Measurements from ENCODE around the gene HNRNPK.
A peak's percentile ranks its signal among the peaks of the same experiment; 100 is the strongest.
"Not testable (repeated sequence)": the region's sequence is repeated elsewhere in the genome, so short reads cannot be mapped to it uniquely, and the experiment has no call there.

The HNRNPK gene

GRCh38 chr9:83977196-83977595, 2.8 kb downstream of the HNRNPK start:
- DNase-seq (ENCODE audit: low read depth in 3 of 3): no peak

- no peak for DNase-seq (ENCODE audit: low read depth in 3 of 3)
These were observed 3.6 kb downstream of the HNRNPK start for GRCh38 chr9:83976372-83976771.

- DNase-seq (ENCODE audit: low read depth in 3 of 3): no peak
These were observed 4.7 kb downstream of the HNRNPK start for GRCh38 chr9:83975300-83975699.

- DNase-seq (ENCODE audit: low read depth in 3 of 3): no peak
These were observed 7.7 kb downstream of the HNRNPK start for GRCh38 chr9:83972286-83972685.

GRCh38 chr9:83971485-83971884, 8.5 kb downstream of the HNRNPK start:
- DNase-seq (ENCODE audit: low read depth in 3 of 3): no peak

- no peak for DNase-seq (ENCODE audit: low read depth in 3 of 3)
These were observed 10.4 kb downstream of the HNRNPK start for GRCh38 chr9:83969602-83970001.

GRCh38 chr9:83967073-83967472, 12.9 kb downstream of the HNRNPK start:
- no peak for DNase-seq (ENCODE audit: low read depth in 3 of 3)

GRCh38 chr9:83966209-83966582, 13.8 kb downstream of the HNRNPK start:
- no peak for DNase-seq (ENCODE audit: low read depth in 3 of 3)

- DNase-seq (ENCODE audit: low read depth in 3 of 3): no peak
These were observed 14.4 kb downstream of the HNRNPK start for GRCh38 chr9:83965350-83966208.

- no peak for DNase-seq (ENCODE audit: low read depth in 3 of 3)
These were observed 15.1 kb downstream of the HNRNPK start for GRCh38 chr9:83964973-83965349.

- DNase-seq (ENCODE audit: low read depth in 3 of 3): no peak
These were observed 17.9 kb downstream of the HNRNPK start for GRCh38 chr9:83962165-83962564.

GRCh38 chr9:83960991-83961390, 19.0 kb downstream of the HNRNPK start:
- DNase-seq (ENCODE audit: low read depth in 3 of 3): no peak

GRCh38 chr9:83959061-83959460, 21.0 kb downstream of the HNRNPK start:
- DNase-seq (ENCODE audit: low read depth in 3 of 3): no peak

GRCh38 chr9:83957248-83957513, 22.8 kb downstream of the HNRNPK start:
- DNase-seq (ENCODE audit: low read depth in 3 of 3): no peak

GRCh38 chr9:83956436-83957247, 23.4 kb downstream of the HNRNPK start:
- DNase-seq (ENCODE audit: low read depth in 3 of 3): peak in 1 of 3 experiments; percentile 43

GRCh38 chr9:83956086-83956435, 24.0 kb downstream of the HNRNPK start:
- DNase-seq (ENCODE audit: low read depth in 3 of 3): peak in 1 of 3 experiments; percentile 19

GRCh38 chr9:83948096-83948495, 31.9 kb downstream of the HNRNPK start:
- DNase-seq (ENCODE audit: low read depth in 3 of 3): not testable (repeated sequence)

- no peak for DNase-seq (ENCODE audit: low read depth in 3 of 3)
These were observed 39.3 kb downstream of the HNRNPK start for GRCh38 chr9:83940590-83941303.

GRCh38 chr9:83937861-83938455, 42.1 kb downstream of the HNRNPK start:
- no peak for DNase-seq (ENCODE audit: low read depth in 3 of 3)

- no peak for DNase-seq (ENCODE audit: low read depth in 3 of 3)
These were observed 43.5 kb downstream of the HNRNPK start for GRCh38 chr9:83936523-83936922.

GRCh38 chr9:83935276-83935935, 44.6 kb downstream of the HNRNPK start:
- DNase-seq (ENCODE audit: low read depth in 3 of 3): no peak

All from stimulated activated CD4-positive, alpha-beta T cell treated with anti-CD3 and anti-CD28 coated beads, TNF-alpha, amount 100 ng/mL, for 4 hours (primary cell).